Esophagus muscularis mucosa (tissue), 4 donors: ENCODE measurements around the gene TRIP10. TPM values are rescaled to one million over a fixed set of nuclear protein-coding genes. Genes with fewer than 3 reads are reported as not detected.

Experiments
- DNase-seq: peaks from one replicate; pipeline ENCODE4 v3.0.0-alpha.2; 2017; ENCODE audit errors: extremely low spot score
- H3K27ac ChIP-seq, 4 donors: fragments of 200-600 bp; sonication (generic); replicated peaks in 1 of 4; 1 replicate in 3 of 4; 2 replicates in 1 of 4; pipeline ENCODE4 v1.5.1; 2016 to 2019; ENCODE audit warnings: mild to moderate bottlenecking in 1 of 4
- H3K27me3 ChIP-seq, 4 donors: fragments of 200-600 bp; sonication (generic); one replicate each; pipeline versions ENCODE4 v1.5.1 to v1.6.0; 2016 to 2019
- H3K36me3 ChIP-seq, 4 donors: fragments of 200-600 bp; sonication (generic); one replicate each; pipeline ENCODE4 v1.5.1; 2016 to 2019
- H3K4me1 ChIP-seq, 4 donors: fragments of 200-600 bp; sonication (generic); one replicate each; pipeline ENCODE4 v1.5.1; 2016 to 2019
- H3K4me3 ChIP-seq, 4 donors: fragments of 200-600 bp; sonication (generic); 1 replicate in 2 of 4; 2 replicates in 2 of 4; pipeline ENCODE4 v1.5.1; 2016 to 2019; ENCODE audit warnings: mild to moderate bottlenecking in 4 of 4, moderate library complexity in 1 of 4
- H3K9me3 ChIP-seq, 4 donors: fragments of 200-600 bp; sonication (generic); 1 replicate in 3 of 4; 2 replicates in 1 of 4; pipeline ENCODE4 v1.5.1; 2016 to 2019
- CTCF ChIP-seq, 3 experiments: fragments of 200-600 bp in 2 of 3; fragments of 450-650 bp in 1 of 3; sonication (generic) in 2 of 3; IDR thresholded peaks; one replicate each; pipeline ENCODE4 v1.5.1; 2017 to 2019; ENCODE audit warnings: antibody characterized with exemption in 3 of 3, mild to moderate bottlenecking in 2 of 3, moderate library complexity in 1 of 3
- EP300 ChIP-seq: sonication (generic); formaldehyde crosslinking; IDR thresholded peaks from one replicate; pipeline ENCODE4 v1.6.1; 2017; ENCODE audit warnings: antibody characterized with exemption
- POLR2A ChIP-seq: fragments of 450-650 bp; IDR thresholded peaks from one replicate; pipeline ENCODE4 v1.6.1; 2017; ENCODE audit warnings: antibody characterized with exemption, moderate library complexity, mild to moderate bottlenecking, low read depth
- POLR2AphosphoS5 ChIP-seq, 2 donors: sonication (generic); formaldehyde crosslinking; IDR thresholded peaks; one replicate each; pipeline ENCODE4 v1.6.1; 2017; ENCODE audit warnings: antibody characterized with exemption in 2 of 2
- WGBS: methylation state at CpG from one replicate; pipeline ENCODE4 v1.1.5; 2018; 5-methylcytosine and 5-hydroxymethylcytosine counted together
- intact Hi-C: fragments of 100-400 bp; cut with DNase I; formaldehyde crosslinking; loops from one replicate; pipeline ENCODE4 v1.15.1; 2023
- total RNA-seq, 4 donors: library from RNA; depleted of rRNA; stranded (reverse); fragments of >200 nt; gene quantifications; one replicate each; pipeline versions ENCODE4 v1.1.0 to v1.2.1, GENCODE V29; 2016

TRIP10 gene
- total RNA-seq, 4 donors from 2014 or later: 85.8 to 148 (median 118) TPM

GRCh38 chr19:6778386-6778785 is 38.9 kb downstream of the TRIP10 start:
- 87% methylated on average over 4 of the region's 4 CpGs for WGBS
- Histone ChIP-seq H3K27me3 (peaks cover 0 to 1% (median 0%) of the 10 kb centered on the region in 4 donors), H3K36me3 (no peaks in the 10 kb centered on the region), H3K9me3 (no peaks in the 10 kb centered on the region), H3K4me3 (no peak overlapping the region), H3K4me1 (peaks cover 0 to 8% (median 2%) of the 10 kb centered on the region in 4 donors), H3K27ac (no peak overlapping the region)
- DNase-seq: no peak
- TF ChIP-seq POLR2AphosphoS5 (IDR thresholded peaks at IDR 0.05): no peak
- no peak for TF ChIP-seq CTCF (IDR thresholded peaks at IDR 0.05)
- no peak for TF ChIP-seq EP300
- no peak for TF ChIP-seq POLR2A
- intact Hi-C loops: no loop called here

GRCh38 chr19:6779206-6779605 is 39.7 kb downstream of the TRIP10 start:
- H3K9me3 ChIP-seq: no peaks in the 10 kb centered on the region
- H3K4me1 ChIP-seq: peaks cover 0 to 8% (median 2%) of the 10 kb centered on the region in 4 donors
- H3K4me3 ChIP-seq: no peak overlapping the region
- H3K27me3 ChIP-seq: no peaks in the 10 kb centered on the region
- H3K36me3 ChIP-seq: no peaks in the 10 kb centered on the region
- no peak for DNase-seq
- 53% methylated on average over 4 of the region's 4 CpGs for WGBS
- H3K27ac ChIP-seq: no peak overlapping the region
- no peak for TF ChIP-seq POLR2A
- TF ChIP-seq CTCF (IDR thresholded peaks at IDR 0.05): no peak
- TF ChIP-seq EP300: no peak
- intact Hi-C loops: no loop called here

GRCh38 chr19:6787393-6787792 is 47.9 kb downstream of the TRIP10 start:
- intact Hi-C loops: no loop called here
- no peaks in the 10 kb centered on the region for H3K36me3 ChIP-seq
- H3K9me3 ChIP-seq: no peaks in the 10 kb centered on the region
- TF ChIP-seq CTCF (IDR thresholded peaks at IDR 0.05) (no peak), EP300 (no peak), POLR2AphosphoS5 (IDR thresholded peaks at IDR 0.05) (no peak), POLR2A (no peak)
- no peak for DNase-seq
- no peaks in the 10 kb centered on the region for H3K4me1 ChIP-seq
- no peak overlapping the region for H3K27ac ChIP-seq
- 90% methylated on average over 4 of the region's 4 CpGs for WGBS
- no peak overlapping the region for H3K4me3 ChIP-seq
- H3K27me3 ChIP-seq: peaks cover 0 to 16% (median 0%) of the 10 kb centered on the region in 4 donors

GRCh38 chr19:6788896-6789295 is 49.4 kb downstream of the TRIP10 start:
- 64% methylated on average over 4 of the region's 4 CpGs for WGBS
- Histone ChIP-seq H3K27ac (no peak overlapping the region), H3K27me3 (peaks cover 0 to 19% (median 2%) of the 10 kb centered on the region in 4 donors), H3K36me3 (no peaks in the 10 kb centered on the region), H3K4me3 (no peak overlapping the region), H3K9me3 (no peaks in the 10 kb centered on the region), H3K4me1 (no peaks in the 10 kb centered on the region)
- no peak for DNase-seq
- intact Hi-C loops: no loop called here
- TF ChIP-seq EP300 (no peak), POLR2AphosphoS5 (IDR thresholded peaks at IDR 0.05) (no peak), CTCF (IDR thresholded peaks at IDR 0.05) (no peak), POLR2A (no peak)
